Measurements from ENCODE around the gene TSR1.

TSR1 gene

DNA sequence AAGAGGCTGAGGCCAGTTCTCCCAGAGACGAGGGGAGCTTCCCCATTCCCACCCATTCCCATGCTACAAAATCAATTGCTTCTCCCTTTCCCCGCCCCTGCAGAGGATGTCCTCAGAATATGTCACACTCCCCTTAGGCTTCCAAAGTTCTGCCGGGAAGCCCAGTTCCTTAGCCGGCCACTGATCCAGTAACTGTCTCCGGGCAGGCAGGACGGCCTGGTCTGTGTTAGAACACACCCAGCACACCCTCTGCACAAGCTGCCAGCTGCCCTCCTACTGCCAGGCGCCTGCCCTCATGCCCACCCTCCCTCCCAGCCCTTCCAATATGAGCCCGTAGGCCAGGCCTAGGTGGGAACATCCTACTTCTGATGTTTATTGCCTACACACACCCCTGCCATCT lies 32.1 kb upstream of the TSR1 start:
- DNase-seq = no peak

DNA sequence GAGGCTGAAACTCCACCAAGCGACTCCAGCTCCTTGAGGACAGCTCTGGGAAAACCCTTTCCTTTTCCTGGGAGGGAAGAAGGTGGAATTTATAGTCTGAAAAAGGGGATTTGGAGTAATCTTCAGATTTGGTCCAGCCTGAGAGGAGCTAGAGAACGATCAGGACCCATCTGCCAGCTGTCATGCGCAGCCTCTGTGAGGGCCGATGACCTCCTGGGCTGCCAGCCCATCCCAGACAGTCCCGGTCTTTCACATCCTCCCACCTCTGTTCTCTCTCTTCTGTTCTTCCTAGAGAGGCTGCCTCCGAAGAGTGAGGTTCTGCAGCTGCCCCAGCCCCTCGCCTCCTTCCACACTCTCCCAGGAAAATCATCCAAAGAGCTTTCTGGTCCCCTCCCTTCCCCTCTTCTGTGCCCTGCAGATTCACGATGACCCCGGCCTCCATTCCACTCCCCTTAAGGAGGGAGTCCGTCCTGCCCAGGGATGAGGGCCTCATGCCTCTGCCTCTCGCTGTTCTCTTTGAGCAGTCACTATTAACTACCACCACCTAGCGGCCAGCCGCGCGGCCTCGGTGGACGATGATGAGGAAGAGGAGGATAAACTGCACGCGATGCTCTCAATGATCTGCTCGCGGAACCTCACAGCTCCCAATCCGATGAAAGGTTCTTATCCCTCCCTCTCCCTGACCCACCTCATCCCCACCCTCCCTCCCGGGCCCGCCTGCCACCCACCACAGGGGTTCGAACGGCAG lies 30.7 kb upstream of the TSR1 start:
- no peak for DNase-seq

DNA sequence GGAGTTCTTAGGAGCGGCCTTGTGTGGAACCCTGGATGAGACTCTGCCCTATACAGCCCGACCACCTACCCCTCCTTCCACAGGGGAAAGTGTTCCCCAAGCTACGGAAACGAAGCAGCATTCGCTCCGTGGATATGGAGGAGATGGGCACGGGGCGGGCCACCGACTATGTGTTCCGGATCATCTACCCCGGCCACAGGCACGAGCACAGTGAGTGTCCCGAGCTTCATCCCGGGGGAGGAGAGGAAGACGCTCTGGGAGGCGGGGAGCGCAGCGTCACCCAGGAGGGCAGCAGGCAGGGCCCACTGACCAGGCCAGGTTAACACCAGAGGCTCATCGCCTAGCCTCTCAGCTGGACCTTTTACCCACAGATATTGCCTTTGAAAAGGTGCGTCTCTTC lies 28.9 kb upstream of the TSR1 start:
- DNase-seq = no peak

DNA sequence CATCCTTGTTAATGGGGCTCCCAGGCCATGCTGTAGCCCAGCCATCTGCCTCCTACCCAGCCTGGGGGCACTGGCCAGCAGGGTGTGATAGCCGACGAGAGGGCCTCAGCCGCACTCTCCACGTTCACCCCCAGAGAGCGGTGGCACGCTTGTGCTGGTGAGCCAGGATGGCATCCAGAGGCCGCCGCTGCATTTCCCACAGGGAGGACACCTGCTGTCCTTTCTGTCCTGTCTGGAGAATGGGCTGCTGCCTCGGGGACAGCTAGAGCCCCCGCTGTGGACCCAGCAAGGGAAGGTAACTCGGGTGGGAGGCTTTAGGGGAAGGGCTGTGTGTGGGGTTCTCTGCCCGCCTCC lies 28.5 kb upstream of the TSR1 start:
- DNase-seq = no peak

DNA sequence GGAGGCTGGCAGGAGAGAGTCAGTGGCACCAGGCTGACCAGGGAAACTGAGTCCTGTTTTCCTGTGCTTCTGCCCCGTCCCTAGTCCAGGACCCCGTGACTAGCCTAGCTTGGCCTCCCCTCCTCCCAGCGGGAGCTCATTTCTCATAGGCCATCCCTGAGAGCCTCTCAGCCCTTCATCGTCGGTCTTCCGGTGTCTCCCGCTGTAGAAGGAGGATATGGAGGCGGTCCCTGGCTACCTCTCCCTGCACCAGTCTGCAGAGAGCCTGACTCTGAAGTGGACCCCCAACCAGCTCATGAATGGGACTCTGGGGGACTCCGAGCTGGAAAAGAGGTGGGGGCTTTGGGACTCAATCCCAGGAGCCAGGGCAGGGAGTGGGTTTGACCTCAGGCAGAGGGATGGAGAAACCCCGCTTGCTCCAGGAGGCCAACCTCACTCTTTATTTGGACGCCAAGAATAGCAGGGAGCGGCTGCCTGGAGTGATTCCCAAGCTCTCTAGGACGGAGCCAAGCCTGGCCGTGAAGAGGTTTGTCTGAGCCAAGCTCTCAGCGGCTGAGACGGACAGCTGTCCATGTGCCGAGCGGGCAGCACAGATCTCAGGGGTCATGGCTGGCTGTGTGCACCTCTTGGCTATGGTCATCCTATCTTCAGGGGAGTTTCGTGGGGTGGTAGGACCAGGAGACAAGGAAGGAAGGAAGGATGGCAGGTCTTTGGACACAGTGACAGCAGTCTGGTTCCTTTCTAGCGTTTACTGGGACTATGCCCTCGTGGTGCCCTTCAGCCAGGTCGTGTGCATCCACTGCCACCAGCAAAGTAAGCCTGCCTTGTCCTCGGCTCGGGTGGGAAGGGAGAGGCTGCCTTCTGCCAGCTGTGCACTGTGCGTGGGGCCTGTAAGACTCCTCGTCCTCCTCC lies 27.9 kb upstream of the TSR1 start:
- DNase-seq = no peak

DNA sequence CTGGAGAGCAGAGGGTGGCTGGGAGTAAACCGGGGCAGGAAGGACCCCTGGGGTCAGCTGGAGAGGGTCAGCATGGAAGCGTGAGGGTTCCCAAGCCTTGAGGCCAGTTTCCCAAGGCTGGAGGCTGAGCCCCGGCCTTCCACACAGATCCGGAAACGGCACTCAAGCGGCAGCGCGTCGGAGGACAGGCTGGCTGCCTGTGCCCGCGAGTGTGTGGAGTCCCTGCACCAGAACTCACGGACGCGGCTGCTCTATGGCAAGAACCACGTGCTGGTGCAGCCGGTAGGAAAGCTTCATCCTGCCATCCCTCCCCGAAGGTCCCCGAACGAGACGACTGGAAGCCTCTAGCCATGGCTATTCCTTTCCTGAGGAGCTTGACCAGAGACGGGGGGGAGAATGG lies 27.1 kb upstream of the TSR1 start:
- DNase-seq = no peak

DNA sequence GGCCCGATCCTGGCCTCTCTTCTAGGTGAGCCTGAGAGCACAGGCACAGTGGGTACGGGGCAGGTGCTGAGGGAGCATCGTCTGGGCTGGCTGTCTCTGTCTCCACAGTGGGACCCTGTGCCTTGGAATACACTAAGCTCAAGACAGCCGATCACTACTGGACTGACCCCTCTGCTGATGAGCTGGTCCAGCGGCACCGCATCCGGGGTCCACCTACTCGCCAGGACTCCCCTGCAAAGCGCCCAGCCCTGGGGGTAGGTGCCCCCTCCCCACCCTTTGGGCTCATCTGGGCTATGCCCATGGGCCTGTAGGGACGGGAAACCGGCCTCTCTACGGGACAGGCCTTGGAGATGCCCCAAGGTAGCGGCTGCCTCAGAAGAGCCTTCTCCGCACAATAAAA lies 26.6 kb upstream of the TSR1 start:
- DNase-seq = no peak

DNA sequence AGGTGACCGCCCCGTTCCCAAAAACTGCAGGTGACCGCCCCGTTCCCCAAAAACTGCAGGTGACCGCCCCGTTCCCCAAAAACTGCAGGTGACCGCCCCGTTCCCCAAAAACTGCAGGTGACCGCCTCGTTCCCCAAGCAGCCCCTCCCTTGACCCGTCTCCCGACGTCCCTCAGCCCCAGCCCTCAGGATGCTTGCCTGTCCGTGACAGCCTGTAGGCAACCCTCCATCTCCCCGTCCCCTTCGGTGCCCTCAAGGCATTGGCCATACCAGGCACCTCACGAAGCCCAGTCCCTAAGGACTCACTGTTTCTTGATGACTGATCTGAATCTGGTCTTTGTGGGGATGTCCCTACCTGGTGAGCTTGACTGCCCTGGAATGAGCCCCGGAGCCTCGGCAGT lies 26.2 kb upstream of the TSR1 start:
- no peak for DNase-seq

DNA sequence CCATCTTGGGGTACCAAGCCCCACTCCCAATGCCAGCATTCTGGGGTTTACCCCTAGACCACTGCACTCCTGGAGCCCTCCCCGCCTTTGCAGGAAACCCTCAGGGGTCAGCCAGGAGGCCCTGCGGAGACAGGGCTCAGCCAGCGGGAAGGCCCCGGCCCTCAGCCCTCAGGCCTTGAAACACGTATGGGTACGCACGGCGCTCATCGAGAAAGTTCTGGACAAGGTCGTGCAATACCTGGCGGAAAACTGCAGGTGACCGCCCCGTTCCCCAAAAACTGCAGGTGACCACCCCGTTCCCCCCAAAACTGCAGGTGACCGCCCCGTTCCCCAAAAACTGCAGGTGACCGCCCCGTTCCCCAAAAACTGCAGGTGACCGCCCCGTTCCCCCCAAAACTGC lies 25.8 kb upstream of the TSR1 start:
- no peak for DNase-seq

DNA sequence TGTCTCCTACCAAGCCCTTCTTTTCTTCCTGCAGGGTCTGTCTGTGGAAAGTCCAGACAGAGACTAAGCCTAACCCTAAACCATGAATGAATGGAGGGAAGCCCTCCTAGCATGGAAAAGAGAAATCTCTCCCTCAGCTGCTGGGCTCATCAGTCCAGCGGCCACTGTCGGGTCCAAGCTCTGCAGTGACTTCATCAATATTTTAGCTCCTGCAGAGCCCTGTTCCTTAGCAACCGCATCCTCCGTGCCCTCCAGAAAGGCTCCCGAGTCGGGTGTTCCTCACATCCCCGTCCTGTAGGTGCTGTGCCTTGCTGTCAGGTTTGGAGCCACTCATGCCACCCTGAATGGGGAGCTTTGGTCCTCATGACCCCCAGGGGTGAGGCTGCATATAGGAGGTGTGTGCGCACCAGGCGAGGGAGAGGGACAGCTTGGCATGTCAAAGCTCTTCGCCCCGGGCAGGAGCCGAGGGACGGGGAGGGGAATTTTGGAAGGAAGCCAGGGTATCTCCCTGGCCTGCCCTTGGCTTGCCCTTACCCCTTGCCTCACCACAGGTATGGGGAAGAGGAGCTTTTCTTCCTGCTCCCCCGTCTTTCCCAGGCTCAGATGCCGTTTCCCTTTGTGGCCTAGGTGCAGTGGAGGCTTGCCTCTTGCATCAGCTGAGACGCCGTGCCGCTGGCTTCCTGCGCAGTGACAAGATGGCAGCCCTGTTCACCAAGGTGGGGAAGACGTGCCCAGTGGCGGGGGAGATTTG lies 24.9 kb upstream of the TSR1 start:
- no peak for DNase-seq

DNA sequence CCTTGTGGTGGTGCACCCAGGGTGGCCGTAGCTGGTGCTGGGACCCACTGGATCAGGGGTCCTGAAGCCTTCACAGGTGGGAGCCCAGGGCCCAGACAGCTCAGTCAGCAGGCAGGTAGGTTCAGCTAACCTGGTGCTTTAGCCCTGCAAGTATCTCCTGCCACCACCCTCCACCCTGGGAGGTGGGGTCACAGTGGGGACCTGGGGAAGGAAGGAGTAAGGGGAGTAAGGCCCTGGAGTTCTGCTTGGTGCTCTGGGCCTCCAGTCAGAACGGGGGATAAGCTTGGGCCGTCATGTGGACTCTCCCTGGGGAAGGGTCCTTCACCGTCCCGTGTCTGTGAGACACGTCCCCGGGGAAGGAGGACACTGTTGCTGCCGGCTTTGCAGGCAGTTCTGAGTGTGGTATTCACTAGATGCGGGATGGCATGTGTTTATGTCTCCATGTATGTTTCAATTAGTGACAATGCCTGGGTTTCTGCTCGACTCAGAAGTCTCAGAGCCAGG lies 21.7 kb upstream of the TSR1 start:
- DNase-seq = no peak

DNA sequence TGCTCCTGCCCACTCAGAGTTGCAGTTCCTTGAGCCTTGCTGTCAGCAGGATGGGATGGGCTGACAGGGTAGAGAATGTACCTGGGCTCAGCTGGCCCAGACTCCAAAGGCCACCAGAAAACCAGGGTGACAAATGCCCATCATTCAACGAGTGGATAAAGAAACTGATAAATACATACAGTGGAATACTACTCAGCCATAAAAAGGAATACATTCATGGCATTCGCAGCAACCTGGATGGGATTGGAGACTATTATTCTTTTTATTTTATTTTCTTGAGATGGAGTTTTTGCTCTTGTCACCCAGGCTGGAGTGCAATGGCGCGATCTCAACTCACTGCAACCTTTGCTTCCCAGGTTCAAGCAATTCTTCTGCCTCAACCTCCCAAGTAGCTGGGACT lies 21.0 kb upstream of the TSR1 start:
- no peak for DNase-seq

DNA sequence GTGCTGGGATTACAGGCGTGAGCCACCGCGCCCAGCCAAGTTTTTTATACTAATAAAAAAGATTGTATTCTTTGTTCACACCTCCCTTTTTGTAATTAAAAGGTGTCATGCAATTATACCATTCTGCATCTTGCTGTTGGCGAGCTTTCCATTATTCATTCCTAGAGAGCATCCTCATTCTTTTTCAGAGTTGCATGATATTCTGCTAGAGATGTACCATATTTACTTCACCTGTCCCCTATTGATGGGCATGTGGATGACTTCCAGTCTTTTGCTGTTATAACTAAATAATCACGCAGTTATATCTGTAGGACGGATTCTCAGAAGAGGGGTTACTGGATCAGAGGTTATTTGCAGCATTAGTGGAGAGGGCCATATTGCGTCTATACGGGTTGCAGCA lies 18.1 kb upstream of the TSR1 start:
- DNase-seq = no peak

DNA sequence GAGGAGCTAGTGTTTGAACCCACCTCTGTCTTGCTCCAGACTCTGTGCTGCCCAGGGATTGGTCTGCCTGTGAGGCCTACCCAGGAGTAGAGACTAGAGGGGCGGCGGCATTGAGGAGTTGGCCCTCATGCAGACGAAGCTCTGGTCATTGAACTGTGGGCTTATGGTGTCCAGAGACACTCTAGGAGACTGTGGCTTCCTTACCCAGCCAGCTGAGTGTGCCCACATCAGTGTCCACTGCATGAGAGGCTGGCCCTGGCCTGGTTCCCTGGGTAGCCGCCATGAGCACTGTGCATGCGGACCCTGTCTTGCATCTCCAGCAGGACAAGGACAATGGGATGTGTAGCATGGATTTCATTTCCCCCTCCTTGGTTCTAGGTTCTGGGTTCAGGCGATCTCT lies 15.0 kb upstream of the TSR1 start:
- no peak for DNase-seq

DNA sequence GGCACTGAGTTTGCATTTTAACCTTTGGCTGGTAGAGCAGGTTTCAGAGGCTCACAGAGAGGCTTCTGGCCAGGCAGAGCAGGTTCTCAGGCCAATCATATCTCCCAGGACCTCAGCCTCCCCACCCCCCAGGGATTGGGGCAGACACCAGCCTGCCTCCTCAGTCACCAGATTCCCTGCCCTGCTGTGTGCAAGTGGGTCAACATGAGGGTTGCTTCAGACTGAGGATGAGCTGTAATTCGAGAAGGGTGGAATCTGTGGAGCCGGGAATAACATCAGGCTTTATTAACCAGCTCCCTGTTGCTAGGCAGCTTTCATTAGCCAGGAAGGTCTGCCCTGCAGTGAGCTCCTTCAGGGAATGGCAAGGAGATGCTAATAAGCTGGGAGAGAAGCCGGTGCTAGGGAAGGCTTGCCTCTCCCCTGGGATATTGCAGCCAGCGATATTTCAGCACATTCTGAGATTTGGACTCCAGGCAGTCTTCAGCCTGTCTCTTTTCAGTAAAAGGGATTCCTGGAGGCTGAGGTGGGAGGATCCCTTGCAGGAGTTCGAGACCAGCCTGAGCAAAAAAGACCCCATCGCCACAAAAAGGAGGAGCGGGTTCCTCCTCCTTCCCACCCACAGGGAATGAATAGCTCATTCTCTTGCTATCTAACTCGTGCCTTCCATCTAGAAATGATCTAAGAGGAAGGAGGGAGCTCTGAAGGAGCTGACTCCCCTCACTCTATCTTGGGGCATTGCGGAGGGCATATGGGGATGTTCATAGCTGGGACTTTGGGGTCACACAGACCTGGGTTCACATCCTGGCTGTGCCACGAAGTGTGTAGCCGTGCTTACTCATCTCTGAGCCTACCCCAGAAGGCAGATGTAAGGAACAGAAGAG lies 11.8 kb upstream of the TSR1 start:
- DNase-seq = peak; percentile 83

DNA sequence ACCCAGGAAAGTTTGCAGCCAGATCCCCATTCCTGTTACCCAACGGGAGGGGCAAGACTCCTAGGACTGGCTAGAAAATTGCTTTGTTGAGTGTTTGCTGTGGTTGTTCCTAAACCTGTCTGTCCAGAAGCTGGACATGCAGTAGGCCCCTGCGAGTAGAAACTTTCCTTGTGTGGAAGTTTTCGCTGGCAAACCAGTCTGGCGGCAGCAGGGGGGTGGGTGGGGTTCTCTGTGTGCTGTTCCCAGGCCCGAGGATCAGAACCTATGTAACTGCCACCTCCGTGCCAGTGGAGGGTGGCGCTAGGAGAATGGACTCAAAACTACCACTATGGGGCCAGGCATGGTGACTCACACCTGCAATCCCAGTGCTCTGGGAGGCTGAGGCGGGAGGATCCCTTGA lies 10.2 kb upstream of the TSR1 start:
- no peak for DNase-seq

DNA sequence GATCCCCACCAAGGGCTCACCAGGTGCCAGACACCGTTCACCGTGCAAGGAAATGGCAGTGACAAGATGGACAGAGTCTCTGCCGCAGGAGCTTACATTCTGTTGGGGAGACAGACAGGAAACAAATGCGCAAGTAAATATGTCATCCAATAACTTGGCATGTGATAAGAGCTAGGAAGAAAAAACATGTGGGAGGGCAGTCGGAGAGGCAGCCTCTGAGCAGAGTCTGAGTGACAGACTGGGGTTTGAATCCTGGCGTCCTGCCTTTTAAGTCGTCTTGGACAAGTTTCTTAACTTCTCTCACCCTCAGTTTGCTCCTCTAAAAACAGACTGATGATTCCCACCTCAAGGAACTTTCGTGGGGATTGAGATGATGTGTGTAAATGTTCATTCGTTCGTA lies 8.3 kb upstream of the TSR1 start:
- DNase-seq = no peak

DNA sequence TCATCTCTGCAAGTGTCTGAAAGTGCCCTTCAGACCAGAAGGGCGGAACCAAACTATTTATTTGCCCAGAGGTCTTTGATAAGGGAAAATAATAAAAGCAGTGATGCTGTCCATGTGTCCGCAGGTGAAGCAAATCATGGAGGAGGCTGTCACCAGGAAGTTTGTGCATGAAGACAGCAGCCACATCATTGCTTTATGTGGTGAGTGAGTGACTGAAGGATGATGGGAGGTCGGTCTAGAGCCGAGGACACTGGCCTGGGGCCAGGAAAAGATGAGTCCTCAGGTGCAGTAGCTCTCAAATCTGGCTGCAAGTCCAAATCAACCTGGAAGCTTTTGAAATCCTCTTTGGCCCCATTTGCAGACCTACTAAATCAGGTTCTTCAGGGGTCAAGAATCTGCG lies 7.2 kb upstream of the TSR1 start:
- no peak for DNase-seq

DNA sequence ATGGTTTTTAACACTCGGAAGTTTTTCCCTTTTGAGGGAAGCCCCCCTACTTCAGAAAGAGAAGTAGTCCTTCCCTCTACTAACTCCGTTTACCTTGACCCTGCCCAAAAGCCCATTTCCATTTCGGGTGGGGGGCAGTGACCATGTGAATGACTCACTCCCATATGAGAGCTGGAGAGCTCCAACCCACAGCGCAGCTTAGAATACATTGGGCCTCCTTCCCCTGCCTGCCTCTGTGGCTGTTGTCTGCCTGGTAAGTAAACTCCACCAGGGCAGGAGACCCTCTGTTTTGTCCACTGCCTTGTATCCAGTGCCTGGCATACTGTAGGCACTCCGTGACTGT lies 2.0 kb upstream of the TSR1 start:
- no peak for DNase-seq

DNA sequence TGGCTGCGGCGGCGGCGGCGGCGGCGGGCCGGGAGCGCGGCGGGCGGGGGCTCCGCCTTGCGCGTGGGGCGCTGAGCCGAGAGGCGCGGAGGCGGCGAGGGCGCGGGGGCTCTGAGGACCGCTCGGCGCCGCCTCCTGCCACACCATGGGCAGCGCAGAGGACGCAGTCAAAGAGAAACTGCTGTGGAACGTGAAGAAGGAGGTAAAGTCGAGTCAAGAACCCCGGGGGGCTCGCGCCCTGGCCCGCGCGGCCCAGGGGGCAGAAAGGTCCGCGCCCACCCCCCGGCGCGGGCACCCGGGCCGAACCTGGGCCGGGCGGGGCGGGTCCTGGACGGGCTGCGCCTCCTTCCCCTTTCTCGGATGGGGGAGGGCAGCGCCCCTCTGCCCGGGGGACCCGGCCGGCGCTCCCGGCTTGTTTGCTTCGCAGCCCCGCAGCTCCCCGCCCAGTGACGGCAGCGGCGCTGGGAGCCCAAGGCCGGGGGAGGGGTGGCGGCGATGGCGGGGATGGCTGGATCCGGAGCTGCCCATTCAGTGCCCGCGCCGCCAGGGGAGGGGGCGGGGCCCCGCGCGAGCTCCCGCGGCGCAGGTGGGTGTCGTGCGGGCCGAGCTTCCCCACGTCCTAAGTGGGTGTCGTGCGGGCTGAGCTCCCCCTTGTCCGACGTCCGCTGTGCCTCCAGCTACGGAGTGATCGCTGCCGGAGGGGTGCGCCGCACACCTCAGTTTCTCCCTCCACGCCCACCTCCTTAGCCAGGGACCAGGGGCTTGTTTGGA lies 1.5 kb upstream of the TSR1 start:
- DNase-seq = no peak

DNA sequence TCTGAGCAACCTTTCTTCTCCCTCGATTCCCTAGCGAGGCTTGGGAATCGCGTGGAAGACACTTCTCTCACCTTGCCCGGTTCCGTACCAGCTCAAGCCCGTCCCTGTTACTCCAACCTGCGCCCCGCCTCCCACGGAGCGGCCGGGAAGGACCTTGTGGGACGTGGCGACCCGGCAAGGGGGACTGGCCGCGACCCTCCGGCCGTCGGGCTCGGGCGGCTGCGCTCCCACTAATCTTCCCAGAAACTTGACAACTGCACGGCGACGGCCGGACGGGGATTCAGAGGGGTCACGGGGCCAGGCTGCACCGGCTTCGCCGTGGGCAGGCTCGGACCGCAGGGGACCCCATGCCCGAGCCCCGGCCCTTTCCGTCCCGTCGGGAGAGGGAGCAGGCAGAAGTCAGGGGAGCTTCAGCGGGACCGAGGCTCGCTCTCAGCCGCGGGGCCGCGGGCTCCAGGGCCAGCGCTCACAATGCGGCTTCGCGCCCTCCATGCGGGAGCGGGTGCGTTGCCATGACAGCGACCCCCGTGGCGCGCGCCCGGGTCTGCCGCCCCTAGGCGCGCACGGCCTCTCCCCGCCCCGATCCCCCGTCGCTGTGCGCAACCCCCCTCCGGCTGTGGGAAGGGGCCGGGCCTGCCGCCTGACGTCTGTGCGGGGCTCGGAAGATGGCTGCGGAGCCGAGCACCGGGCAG lies 741 bp upstream of the TSR1 start, which contains the start of gene SGSM2:
SGSM2 (plus strand) TSS at position 650 of the 692 bp plus-strand sequence. CDS start 188 bp downstream, outside the sequence.
- no peak for DNase-seq
